ENCODE measurements around the gene ZNF180. TPM values are rescaled to one million over a fixed set of nuclear protein-coding genes. Genes with fewer than 3 reads are reported as not detected.
"Not testable (repeated sequence)": the region's sequence is repeated elsewhere in the genome, so short reads cannot be mapped to it uniquely, and the experiment has no call there.

ZNF180 gene
- total RNA-seq, 2 donors from 2014 or later: 8.2 to 10.5 TPM

GRCh38 chr19:44462600-44463286, 37.6 kb downstream of the ZNF180 start:
- H3K27me3 Mint-ChIP-seq (ENCODE audit: low read depth); H3K27ac Mint-ChIP-seq; H3K4me1 Mint-ChIP-seq (ENCODE audit: low read depth); ATAC-seq (replicated peaks in 1 of 2); DNase-seq; H3K4me3 Mint-ChIP-seq: not testable (repeated sequence)
- Mint-ChIP-seq H3K36me3 (ENCODE audit: insufficient read depth in 2 of 2) (peaks cover 19 to 26% of the 10 kb centered on the region in 2 donors), H3K9me3 (peaks cover 20 to 22% of the 10 kb centered on the region in 2 donors)

- not testable (repeated sequence) for H3K27me3 Mint-ChIP-seq (ENCODE audit: low read depth); ATAC-seq (replicated peaks in 1 of 2); DNase-seq; H3K27ac Mint-ChIP-seq; H3K4me1 Mint-ChIP-seq (ENCODE audit: low read depth); H3K4me3 Mint-ChIP-seq
- Mint-ChIP-seq H3K36me3 (ENCODE audit: insufficient read depth in 2 of 2) (peaks cover 29 to 35% of the 10 kb centered on the region in 2 donors), H3K9me3 (peaks cover 32 to 33% of the 10 kb centered on the region in 2 donors)
Observed at GRCh38 chr19:44456016-44456415, 44.3 kb downstream of the ZNF180 start.

- Mint-ChIP-seq H3K27ac (no peak overlapping the region), H3K36me3 (ENCODE audit: insufficient read depth in 2 of 2) (peaks cover 30 to 37% of the 10 kb centered on the region in 2 donors), H3K4me1 (ENCODE audit: low read depth) (no peaks in the 10 kb centered on the region), H3K9me3 (peaks cover 34 to 36% of the 10 kb centered on the region in 2 donors), H3K4me3 (no peak overlapping the region), H3K27me3 (ENCODE audit: low read depth) (no peaks in the 10 kb centered on the region)
- ATAC-seq (replicated peaks in 1 of 2) (no peak), DNase-seq (no peak)
Observed at GRCh38 chr19:44455100-44455499, 45.2 kb downstream of the ZNF180 start.

- Mint-ChIP-seq H3K4me3 (no peak overlapping the region), H3K9me3 (peaks cover 43 to 45% of the 10 kb centered on the region in 2 donors), H3K36me3 (ENCODE audit: insufficient read depth in 2 of 2) (peaks cover 32 to 51% of the 10 kb centered on the region in 2 donors), H3K4me1 (ENCODE audit: low read depth) (peaks cover 9% of the 10 kb centered on the region), H3K27me3 (ENCODE audit: low read depth) (no peaks in the 10 kb centered on the region), H3K27ac (no peak overlapping the region)
- no peak for ATAC-seq (replicated peaks in 1 of 2)
- DNase-seq: no peak
Observed at GRCh38 chr19:44452367-44452766, 48.0 kb downstream of the ZNF180 start.

- H3K9me3 Mint-ChIP-seq: peaks cover 44 to 45% of the 10 kb centered on the region in 2 donors
- DNase-seq (no peak), ATAC-seq (replicated peaks in 1 of 2) (no peak)
- H3K36me3 Mint-ChIP-seq (ENCODE audit: insufficient read depth in 2 of 2): peaks cover 34 to 54% of the 10 kb centered on the region in 2 donors
- peaks cover 9% of the 10 kb centered on the region for H3K4me1 Mint-ChIP-seq (ENCODE audit: low read depth)
- H3K27ac Mint-ChIP-seq: no peak overlapping the region
- no peaks in the 10 kb centered on the region for H3K27me3 Mint-ChIP-seq (ENCODE audit: low read depth)
- H3K4me3 Mint-ChIP-seq: no peak overlapping the region
Observed at GRCh38 chr19:44451687-44452086, 48.6 kb downstream of the ZNF180 start.

GRCh38 chr19:44447916-44448674, 52.2 kb downstream of the ZNF180 start, which contains the start of gene ZNF229:
TSS of gene ZNF229 (minus strand) at chr19:44448472. CDS start at chr19:44442847, 5,625 bp downstream.
- no peaks in the 10 kb centered on the region for H3K27me3 Mint-ChIP-seq (ENCODE audit: low read depth)
- H3K4me3 Mint-ChIP-seq: peak within 1 kb of the TSS; percentile 90 to 93

GRCh38 chr19:44438441-44438840, 61.9 kb downstream of the ZNF180 start:
- Mint-ChIP-seq H3K36me3 (ENCODE audit: insufficient read depth in 2 of 2) (peaks cover 22 to 26% of the 10 kb centered on the region in 2 donors), H3K27me3 (ENCODE audit: low read depth) (no peaks in the 10 kb centered on the region), H3K4me1 (ENCODE audit: low read depth) (no peaks in the 10 kb centered on the region), H3K9me3 (peaks cover 28 to 36% of the 10 kb centered on the region in 2 donors), H3K27ac (no peak overlapping the region), H3K4me3 (no peak overlapping the region)
- ATAC-seq (replicated peaks in 1 of 2) (no peak), DNase-seq (no peak)

More at GRCh38 chr19:44447916-44448674, 52.2 kb downstream of the ZNF180 start, which contains the start of gene ZNF229:
- peaks cover 9% of the 10 kb centered on the region for H3K4me1 Mint-ChIP-seq (ENCODE audit: low read depth)
- H3K36me3 Mint-ChIP-seq (ENCODE audit: insufficient read depth in 2 of 2): peaks cover 46 to 60% of the 10 kb centered on the region in 2 donors
- peaks cover 48 to 53% of the 10 kb centered on the region in 2 donors for H3K9me3 Mint-ChIP-seq
- H3K27ac Mint-ChIP-seq: peak within 1 kb of the TSS; percentile 43
- ATAC-seq (replicated peaks in 1 of 2) (peak; percentile 97 to 99), DNase-seq (peak; percentile 76 to 87)

- peaks cover 25 to 34% of the 10 kb centered on the region in 2 donors for H3K9me3 Mint-ChIP-seq
- H3K27me3 Mint-ChIP-seq (ENCODE audit: low read depth): no peaks in the 10 kb centered on the region
- no peak overlapping the region for H3K4me3 Mint-ChIP-seq
- H3K27ac Mint-ChIP-seq: no peak overlapping the region
- H3K4me1 Mint-ChIP-seq (ENCODE audit: low read depth): no peaks in the 10 kb centered on the region
- no peak for ATAC-seq (replicated peaks in 1 of 2)
- peaks cover 22 to 30% of the 10 kb centered on the region in 2 donors for H3K36me3 Mint-ChIP-seq (ENCODE audit: insufficient read depth in 2 of 2)
- DNase-seq: no peak
Observed at GRCh38 chr19:44435441-44435840, 64.9 kb downstream of the ZNF180 start.

GRCh38 chr19:44430956-44431355, 69.4 kb downstream of the ZNF180 start:
- H3K27me3 Mint-ChIP-seq (ENCODE audit: low read depth): no peaks in the 10 kb centered on the region
- no peak for DNase-seq
- peaks cover 26 to 34% of the 10 kb centered on the region in 2 donors for H3K9me3 Mint-ChIP-seq
- H3K4me1 Mint-ChIP-seq (ENCODE audit: low read depth): no peaks in the 10 kb centered on the region
- peaks cover 39 to 40% of the 10 kb centered on the region in 2 donors for H3K36me3 Mint-ChIP-seq (ENCODE audit: insufficient read depth in 2 of 2)
- no peak overlapping the region for H3K4me3 Mint-ChIP-seq
- ATAC-seq (replicated peaks in 1 of 2): no peak
- no peak overlapping the region for H3K27ac Mint-ChIP-seq

Other genes starting within 250 kb of the ZNF180 start
- gene ZNF233, start 240.6 kb downstream of the ZNF180 start, total RNA-seq: under 1 TPM; 0.28 to 0.38 TPM
- gene ZNF235, start 195.5 kb downstream of the ZNF180 start, total RNA-seq: 1 to 10 TPM; 4.7 to 6.2 TPM
- gene ZNF112, start 143.8 kb downstream of the ZNF180 start, total RNA-seq: under 1 TPM in 1 of 2 donors, not detected in 1; 0.07 TPM
- 1 to 10 TPM; 1.9 to 2.2 TPM for gene ZNF285, start 98.9 kb downstream of the ZNF180 start, total RNA-seq
- gene ZNF229, start 52.0 kb downstream of the ZNF180 start, total RNA-seq: 1 to 10 TPM; 1.4 to 2.7 TPM
- gene CEACAM20, start 29.2 kb upstream of the ZNF180 start, total RNA-seq: not detected
- gene IGSF23, start 113.0 kb upstream of the ZNF180 start, total RNA-seq: not detected
- gene PVR, start 143.4 kb upstream of the ZNF180 start, total RNA-seq: 10 to 100 TPM; 13.9 to 17.5 TPM
- gene CEACAM19, start 171.0 kb upstream of the ZNF180 start, total RNA-seq: 1 to 10 TPM; 3.0 to 4.3 TPM
- gene CEACAM16, start 198.6 kb upstream of the ZNF180 start, total RNA-seq: not detected
- gene BCL3, start 248.2 kb upstream of the ZNF180 start, total RNA-seq: 100 to 1,000 TPM; 192 to 208 TPM

All from activated T-cell treated with anti-CD3 and anti-CD28 coated beads, Interleukin-2, amount 50 U/mL, for 72 hours (primary cell).